HG03354 (cell line): ENCODE results near the gene PDLIM5.
"Not testable (repeated sequence)": the region's sequence is repeated elsewhere in the genome, so short reads cannot be mapped to it uniquely, and the experiment has no call there.

Experiments used
- ATAC-seq: cut with Tn5 transposase; IDR thresholded peaks from one replicate; pipeline ENCODE4 v1.9.1; 2021; ENCODE audit warnings: mild to moderate bottlenecking; ENCODE audit not compliant: unreplicated experiment, poor library complexity, severe bottlenecking

PDLIM5 gene

GRCh38 chr4:94458682-94459081 is 6.9 kb downstream of the PDLIM5 start:
- no peak for ATAC-seq

GRCh38 chr4:94459462-94460161 is 7.9 kb downstream of the PDLIM5 start:
- ATAC-seq = no peak

- no peak for ATAC-seq
Measured at GRCh38 chr4:94461506-94461905, 9.8 kb downstream of the PDLIM5 start.

GRCh38 chr4:94462572-94462971 is 10.8 kb downstream of the PDLIM5 start:
- ATAC-seq = no peak

- no peak for ATAC-seq
Measured at GRCh38 chr4:94463771-94464170, 12.0 kb downstream of the PDLIM5 start.

- no peak for ATAC-seq
Measured at GRCh38 chr4:94466371-94466770, 14.6 kb downstream of the PDLIM5 start.

- ATAC-seq = no peak
Measured at GRCh38 chr4:94466923-94467322, 15.2 kb downstream of the PDLIM5 start.

GRCh38 chr4:94468093-94468769 is 16.5 kb downstream of the PDLIM5 start:
- no peak for ATAC-seq

- ATAC-seq = no peak
Measured at GRCh38 chr4:94469221-94469784, 17.6 kb downstream of the PDLIM5 start.

- no peak for ATAC-seq
Measured at GRCh38 chr4:94470132-94470531, 18.4 kb downstream of the PDLIM5 start.

- ATAC-seq = not testable (repeated sequence)
Measured at GRCh38 chr4:94470782-94471181, 19.0 kb downstream of the PDLIM5 start.

- no peak for ATAC-seq
Measured at GRCh38 chr4:94472056-94472826, 20.5 kb downstream of the PDLIM5 start.

- no peak for ATAC-seq
Measured at GRCh38 chr4:94475050-94475449, 23.3 kb downstream of the PDLIM5 start.

- ATAC-seq = no peak
Measured at GRCh38 chr4:94475794-94476193, 24.1 kb downstream of the PDLIM5 start.

GRCh38 chr4:94477227-94477626 is 25.5 kb downstream of the PDLIM5 start:
- no peak for ATAC-seq

GRCh38 chr4:94478805-94479204 is 27.1 kb downstream of the PDLIM5 start:
- not testable (repeated sequence) for ATAC-seq

GRCh38 chr4:94479358-94480141 is 27.8 kb downstream of the PDLIM5 start:
- ATAC-seq = no peak

- ATAC-seq = no peak
Measured at GRCh38 chr4:94480362-94480951, 28.7 kb downstream of the PDLIM5 start.

- ATAC-seq = no peak
Measured at GRCh38 chr4:94483895-94484294, 32.2 kb downstream of the PDLIM5 start.
